Activated gamma-delta T cell treated with anti-CD3 and anti-CD28 coated beads, Interleukin-2, amount 50 U/mL, for 16 hours (primary cell): ENCODE results near the gene SETD3.

ENCODE experiments used
- DNase-seq: peaks from one replicate; pipeline ENCODE4 v3.0.0-alpha.2; 2020; ENCODE audit warnings: low read depth

The SETD3 gene

DNA sequence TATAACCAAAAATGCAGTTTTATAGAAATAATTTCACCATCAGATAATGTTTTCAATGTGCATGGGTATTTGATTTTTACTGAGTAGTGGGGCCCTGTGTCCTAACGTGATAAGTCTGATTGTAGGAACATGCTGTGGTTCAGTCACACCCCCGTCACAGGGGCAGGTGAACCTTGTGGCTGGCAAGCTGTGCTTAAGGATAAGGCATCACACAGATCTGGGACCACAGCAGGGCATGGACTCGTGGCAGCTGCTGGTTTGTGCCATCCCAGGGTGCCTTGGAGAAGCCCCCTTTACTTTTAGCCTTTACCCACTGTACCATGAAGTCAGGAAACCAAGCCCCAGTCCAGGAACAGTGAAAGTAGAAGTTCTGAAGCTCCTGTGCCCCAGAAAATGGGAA, 17.2 kb upstream of the SETD3 start:
- no peak for DNase-seq

DNA sequence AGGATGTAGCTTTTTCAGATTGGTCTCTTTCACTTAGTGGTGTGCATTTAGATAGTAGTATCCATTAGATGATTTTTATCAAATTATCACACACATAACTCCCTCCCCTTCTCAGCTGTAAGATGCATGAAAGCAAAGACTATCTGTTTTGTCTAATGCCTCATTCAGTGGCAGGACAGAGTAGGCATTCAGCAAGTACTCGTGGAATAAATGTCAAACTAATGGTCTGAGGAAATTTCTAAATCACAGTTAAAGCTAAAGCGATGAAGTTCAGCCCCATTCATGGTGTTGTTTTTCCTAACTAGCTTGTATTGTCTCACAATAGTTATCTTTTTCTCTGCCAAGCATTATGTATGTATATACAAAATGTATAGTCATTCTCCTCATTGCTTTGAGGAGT, 16.7 kb upstream of the SETD3 start:
- no peak for DNase-seq

DNA sequence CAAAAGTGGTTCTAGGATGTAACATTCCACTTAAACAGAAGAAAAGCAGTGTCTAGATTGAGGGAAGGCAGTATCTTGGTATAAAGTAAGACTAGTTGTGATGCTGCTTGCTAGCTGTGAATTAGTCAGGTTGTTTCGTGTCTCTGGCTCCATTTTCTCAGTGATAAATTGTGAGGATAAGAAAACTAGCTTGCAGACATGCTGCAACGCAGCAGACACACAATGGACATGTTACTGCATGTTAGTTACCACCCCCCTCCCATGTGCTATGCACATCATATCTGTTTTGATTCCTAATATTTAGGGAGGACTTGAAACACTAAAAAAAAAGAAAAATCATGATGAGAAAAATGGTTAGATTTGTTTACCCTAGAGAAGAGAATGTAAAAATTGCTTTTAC, 3.4 kb upstream of the SETD3 start:
- DNase-seq, result no peak

DNA sequence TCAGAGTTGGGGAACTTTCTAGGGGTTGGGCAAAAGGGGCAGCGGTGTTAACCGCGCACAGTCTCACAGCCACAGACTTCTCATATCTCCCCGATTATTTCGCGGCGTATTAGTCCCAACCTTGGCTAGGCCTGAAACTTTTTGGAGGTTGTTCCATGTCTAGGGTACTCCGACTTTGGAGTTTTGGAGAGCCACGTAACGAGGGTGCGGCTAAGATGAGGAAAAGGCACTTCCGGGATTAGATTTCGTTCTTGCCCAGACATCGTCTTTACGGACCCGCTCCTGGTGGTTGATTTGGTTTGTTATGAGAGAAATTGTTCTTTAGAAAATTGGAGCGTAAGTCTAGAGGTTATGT, 1.1 kb upstream of the SETD3 start:
- DNase-seq, result no peak

DNA sequence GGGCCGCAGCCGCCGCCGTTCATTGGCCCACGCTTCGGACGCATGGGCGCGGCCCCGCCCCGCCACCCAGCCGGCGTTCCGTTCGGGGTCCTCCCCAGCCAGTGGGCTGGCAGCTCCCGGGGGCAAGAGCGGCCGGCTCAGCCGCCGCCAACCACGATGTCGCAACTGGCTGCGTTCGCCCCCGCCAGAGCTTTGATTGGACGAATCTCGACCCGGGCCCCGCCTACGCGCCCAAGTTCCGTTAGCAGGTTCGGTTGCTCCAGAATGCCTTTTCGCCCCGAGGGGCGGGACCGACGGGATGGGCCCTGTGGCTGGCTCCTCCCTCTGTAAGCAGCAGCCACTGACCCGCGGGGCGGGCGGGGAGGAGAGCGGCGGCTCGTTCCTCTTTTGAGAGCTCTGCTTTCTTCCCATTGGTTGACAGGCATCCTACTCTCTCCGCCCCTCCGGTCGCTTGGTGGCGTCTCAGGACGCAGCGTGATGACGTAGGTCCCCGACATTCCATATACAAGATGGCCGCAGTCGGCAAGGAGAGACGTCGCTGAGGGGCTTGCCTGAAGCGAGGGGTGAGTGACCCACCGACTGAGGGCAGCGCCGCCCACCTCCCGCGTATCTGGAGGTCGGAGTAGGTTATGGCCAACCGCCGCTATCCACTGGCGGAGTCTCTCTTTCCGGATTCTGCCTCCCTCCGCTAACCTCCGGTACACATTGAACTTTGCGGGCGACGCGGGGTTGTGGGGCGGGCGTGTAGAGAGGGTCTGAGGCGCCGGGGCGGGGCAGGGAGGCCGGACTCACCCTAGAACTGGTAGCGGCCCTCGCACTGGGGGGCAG, 472 bp upstream of the SETD3 start, which contains the start of gene CCNK:
Gene CCNK, plus strand, starts transcription at position 493 of the 828 bp plus-strand sequence. CDS start 11,269 bp downstream, outside the sequence.
- peak; percentile 100 for DNase-seq

DNA sequence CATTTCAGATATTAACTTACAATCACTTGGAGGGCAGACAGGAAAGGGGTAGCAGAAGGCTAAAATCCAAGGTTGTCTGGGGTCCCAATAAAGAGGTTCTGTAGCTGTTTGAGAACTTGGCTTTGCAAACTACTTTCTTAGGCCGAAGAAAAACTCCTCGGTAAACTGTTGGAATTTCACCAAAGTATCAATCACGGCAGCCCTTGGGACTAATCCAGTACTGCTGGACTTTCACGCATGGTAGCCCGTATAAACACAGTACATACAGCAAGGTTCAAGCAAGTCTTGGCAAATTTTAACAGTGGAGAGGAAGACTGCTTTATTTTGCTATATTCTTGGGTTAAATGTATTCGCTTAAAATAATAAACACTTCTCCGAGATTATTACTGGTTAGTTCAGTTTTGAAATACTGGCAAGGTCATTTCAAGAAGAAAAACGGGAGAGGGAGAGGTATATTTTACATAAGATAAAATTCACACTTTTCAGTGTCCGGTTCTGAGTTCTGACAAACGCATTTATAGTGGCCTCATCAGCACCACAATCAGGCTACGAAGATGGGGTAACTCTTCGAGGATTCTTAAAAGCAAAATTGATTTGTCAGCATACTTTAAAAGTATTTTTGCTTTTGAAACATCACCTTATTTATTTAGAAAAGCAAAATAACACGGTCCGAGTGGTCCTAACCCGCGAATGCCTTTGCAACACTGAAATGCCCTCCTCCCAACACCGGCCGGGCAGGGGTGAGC, 1.3 kb downstream of the SETD3 start:
- DNase-seq, result no peak

DNA sequence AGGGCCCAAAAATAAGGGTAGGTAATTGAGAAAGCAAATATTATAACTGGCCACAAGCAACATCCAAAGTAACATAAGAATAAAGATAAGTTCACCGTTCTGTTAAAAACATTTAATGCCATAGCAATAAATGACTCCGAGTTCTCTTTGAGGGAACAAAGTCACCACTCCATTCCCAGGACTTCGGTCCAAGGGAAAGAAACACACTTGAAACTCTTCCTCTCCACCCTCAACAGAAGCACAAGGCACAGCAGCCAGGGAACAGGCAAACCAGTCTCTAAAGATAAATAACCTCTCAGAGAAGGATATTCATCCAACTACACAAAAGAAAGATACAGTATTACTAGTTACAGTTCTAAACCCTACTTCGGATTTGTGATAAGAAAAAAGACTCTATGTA, 2.5 kb downstream of the SETD3 start:
- DNase-seq, result no peak

DNA sequence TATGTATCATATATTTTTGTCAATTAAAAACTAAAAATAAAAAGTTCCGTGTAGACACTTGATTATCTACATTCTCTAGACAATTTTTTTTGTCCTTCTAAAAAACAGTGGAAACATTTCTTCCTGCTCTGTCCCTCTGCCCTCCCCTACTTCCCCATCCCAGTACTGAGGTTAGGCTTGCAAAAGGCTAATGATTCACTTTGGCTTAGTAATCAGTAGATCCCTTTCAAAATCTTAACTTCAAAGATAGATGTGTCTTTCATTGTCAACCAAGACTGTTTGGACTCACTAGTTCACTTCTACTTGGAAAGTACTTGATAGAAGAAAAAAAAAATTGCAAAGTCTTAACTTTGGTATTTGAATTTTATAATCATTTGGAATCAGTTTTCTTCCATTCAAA, 3.8 kb downstream of the SETD3 start:
- DNase-seq, result no peak

DNA sequence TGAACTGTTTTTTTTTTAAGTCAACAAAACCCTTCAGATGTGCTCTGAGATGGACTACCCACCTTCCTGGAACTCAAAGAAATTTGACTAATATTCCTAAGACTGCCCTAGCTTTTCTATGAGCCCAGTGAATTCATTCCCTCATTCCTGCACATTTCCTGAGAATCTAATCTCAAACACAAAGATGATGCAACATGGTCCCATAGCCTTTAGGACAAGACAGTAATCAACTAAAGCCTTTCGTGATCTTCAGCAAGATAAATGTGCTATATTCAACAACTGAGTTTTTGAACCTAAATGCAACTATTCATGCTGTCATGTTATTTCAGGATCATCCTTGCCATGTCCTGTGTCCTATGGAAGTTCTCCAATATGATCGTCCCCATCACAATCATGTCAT, 5.0 kb downstream of the SETD3 start:
- no peak for DNase-seq

DNA sequence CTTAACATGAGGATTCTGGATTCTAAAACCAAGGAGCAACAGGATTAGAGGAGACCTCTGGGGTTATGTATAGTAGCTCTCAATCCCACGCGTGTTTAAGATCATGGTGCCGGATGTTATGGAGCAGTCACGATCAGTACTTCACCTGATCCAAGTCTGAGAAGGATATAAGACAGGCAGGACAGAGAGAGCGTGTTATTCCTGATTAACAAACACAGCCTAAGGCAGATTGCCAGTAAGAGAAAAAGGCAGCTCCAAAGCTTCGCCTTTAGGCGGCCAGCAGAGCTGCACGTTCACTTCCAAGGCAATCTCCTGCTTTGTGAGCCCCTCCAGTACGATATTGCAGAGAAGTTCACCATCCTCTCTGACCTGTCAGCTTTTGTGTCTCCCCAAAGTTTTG, 5.5 kb downstream of the SETD3 start:
- DNase-seq, result no peak

DNA sequence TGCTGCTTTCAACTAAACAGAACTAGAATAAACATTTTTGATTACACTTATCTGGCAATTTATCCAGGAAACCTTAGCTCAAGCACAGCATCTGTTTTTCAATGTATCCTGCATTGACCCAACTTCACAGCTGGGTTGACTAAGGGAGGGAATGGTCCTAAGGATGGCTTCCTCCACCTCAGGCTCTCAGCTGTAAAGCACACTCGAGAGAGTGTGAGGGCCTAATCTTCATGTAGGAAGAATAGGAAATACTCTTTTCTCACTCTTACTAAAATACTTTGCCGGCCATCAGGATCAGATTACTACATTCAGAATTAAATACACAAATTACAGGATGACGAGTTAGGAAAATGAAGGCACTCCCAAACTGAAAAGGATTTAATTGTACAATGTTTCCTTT, 7.2 kb downstream of the SETD3 start:
- DNase-seq, result no peak

DNA sequence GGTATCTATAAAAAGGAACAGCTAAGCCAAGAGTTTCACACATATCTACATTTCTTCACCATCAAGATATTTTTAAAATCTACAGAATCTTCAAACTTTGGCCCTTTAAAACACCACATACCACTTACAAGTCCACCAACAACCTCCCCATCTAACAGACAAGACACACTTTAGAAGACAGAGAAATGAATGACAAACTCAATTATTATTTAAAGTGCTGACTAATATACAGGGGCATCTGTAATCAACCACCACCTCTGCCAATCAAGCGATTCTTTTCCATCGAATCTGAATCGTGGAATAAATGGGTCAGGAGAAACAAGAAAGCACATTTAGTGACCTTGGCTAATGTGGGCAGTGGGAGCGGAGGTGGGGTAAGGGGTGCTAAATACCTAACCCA, 7.7 kb downstream of the SETD3 start:
- no peak for DNase-seq

DNA sequence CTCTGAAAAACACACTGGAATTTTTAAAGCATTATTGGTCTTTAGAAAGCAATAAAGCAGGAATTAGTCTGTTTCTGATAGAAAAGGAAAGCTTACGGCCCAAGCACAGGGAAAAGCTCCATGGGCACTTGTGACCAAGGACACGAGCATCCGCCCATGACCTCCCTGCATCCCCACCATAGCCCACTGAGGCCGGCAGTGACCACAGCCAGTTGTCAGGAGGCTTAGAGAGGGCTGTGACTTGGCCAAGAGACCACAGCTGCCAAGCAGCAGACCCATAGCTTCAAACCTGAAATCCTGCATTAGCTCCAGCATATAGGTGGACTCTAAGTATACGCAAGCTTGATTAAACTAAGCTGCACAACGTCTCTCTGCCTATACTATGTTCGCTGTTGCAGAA, 8.9 kb downstream of the SETD3 start:
- no peak for DNase-seq

DNA sequence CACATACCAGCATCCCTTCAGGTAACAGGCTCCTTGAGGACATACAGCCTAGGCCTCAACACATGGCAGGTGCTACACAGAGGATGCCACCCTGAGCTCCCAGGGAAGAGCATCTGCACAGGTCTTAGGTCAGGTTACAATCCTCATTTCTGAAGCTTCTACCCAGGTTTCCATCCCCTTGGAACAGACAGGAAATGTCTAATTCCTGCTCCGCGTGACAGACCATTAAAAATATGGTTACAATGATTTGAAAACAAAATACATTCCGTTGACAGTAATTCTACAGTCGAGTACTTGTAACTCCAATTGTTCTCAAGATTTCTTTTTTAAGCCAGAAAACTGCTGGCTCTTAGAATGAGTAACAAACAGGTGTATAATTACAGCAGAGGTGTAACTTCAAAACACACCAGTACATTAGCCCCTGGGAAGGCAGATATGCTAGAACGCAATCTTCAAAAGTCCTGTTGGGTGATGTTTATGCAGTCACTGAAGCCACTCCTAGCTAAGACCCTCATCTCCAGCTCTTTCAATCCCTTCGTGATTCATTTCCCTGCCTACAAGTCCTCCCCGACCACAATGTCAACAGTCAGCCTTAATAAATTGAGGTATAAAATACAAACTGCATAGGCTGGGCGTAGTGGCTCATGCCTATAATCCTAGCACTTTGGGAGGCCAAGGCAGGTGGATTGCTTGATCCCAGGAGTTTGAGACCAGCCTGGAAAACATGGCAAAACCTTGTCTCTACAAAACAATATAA, 11.6 kb downstream of the SETD3 start:
- no peak for DNase-seq

DNA sequence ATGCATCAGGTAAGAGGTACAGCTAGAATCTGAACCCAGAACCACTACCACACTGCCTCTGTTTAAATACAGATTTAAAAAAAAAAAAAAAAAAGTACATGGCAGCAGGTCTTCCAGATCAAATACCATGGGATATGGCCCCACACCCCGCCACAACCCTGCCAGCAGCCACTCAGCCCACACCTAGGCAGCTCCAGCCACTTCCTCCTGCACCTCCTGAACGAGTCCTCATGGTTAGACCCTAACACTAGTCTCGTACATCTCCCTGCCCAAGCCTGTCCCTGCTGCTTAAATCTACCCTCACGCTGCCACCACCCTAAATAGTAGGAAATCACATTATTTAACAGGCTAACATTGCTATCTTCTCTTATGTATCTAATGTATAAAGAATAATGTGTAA, 12.6 kb downstream of the SETD3 start:
- no peak for DNase-seq

DNA sequence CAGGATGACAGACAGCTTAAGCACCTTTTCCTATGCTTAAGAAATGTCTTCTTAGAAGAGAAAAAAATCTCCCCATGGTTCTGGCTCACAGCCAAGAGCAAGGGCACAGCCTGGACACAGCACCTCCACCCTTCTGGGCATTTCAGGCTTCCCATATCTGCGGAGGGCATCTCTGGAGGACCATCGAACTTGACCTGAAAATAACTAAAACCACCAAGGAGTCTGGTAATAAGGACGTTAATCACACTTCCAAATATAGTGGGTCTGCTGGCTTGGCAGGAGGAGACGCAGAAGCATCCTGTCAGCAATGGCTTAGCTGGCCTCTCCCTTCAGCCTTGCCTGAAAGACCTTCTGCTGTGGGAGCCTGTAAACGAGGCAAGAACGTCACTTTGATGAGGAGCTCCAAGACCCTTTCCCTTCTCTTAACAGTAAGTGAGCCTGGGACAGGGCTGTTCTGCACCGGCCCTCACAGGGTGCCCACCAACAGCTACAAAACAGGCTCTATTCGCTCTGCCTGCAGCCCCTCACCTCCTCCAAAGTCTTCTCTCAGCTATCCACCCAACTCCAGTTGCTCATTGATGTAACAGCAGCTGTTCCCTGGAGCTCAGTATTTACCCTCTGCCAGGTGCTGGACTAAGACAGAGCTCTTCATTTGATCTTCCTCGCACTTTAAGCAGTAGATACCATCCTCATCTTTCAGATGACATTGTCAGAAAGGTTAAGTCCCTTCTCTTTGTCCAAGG, 13.2 kb downstream of the SETD3 start:
- no peak for DNase-seq

DNA sequence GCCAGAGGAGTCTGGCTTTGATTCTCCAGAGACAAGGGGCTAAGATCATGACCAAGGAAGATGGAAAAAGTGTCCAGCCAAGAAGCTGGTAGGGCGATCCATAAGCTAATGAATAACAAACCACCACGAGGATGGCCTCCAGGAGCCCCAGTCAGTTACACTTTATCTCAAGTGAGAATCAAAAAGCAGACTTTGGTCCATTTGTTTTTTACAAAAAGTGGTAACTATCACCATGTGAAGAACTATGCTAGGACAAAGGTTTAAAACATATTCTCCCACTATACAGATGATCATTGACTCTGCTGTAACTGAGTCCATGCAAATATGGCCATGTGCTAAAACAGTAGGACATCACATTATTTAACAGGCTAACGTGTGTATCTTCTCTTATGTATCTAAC, 13.9 kb downstream of the SETD3 start:
- DNase-seq, result no peak

DNA sequence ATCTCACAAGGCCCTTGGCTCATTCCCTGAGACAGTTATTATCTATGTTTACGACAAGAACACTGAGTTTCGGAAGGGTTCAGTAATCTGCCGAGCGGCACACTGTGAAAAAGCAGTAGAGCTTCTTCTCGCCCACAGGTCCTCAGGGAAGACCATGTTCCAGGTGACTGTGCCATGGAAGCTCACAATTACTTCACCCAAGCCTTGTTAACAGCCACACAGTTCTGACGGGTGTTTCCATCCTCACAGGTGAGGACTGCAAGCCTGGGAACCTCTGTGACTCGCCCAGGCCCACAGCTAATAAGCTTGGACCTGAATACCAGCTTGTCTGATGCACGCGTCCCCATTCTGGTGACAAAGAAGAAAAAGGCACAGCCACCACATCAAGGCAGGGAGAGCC, 15.4 kb downstream of the SETD3 start:
- DNase-seq, result no peak

DNA sequence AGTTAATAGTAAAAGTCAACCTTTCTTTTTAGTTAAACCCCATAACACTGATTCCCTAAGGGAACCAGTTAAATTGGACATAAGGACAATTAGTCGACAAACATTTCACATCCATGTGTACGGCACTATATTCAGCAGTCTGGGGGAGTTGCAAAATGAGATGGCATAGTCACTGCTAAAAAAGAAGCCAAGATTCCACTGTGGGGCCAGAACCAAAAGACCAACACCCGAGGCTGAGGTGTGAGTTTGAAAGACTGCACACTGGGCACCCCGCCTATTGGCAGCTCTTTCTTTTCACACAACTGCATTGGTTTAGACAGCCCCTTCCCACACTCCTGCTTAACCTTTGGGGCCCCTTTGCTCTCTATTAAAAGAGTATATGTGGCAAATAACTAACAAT, 16.7 kb downstream of the SETD3 start:
- no peak for DNase-seq

DNA sequence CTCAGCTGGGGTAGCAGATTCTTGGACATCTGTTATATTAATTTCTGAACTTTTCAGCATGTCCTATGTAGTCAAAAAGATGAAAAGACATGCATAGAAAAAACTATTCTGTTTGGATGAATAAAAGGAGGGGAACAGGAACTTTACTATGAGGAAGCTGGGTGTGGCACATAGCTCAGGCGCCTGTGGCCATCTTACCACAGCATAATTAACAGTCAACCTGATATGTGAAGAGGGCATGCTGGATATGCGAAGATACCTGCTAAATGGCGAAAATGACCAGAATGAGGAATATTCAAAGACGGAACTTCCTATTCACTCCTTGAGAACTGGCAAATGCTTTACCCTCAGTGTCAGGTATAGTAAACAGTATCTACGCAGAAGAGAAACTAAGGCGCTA, 18.4 kb downstream of the SETD3 start:
- no peak for DNase-seq

DNA sequence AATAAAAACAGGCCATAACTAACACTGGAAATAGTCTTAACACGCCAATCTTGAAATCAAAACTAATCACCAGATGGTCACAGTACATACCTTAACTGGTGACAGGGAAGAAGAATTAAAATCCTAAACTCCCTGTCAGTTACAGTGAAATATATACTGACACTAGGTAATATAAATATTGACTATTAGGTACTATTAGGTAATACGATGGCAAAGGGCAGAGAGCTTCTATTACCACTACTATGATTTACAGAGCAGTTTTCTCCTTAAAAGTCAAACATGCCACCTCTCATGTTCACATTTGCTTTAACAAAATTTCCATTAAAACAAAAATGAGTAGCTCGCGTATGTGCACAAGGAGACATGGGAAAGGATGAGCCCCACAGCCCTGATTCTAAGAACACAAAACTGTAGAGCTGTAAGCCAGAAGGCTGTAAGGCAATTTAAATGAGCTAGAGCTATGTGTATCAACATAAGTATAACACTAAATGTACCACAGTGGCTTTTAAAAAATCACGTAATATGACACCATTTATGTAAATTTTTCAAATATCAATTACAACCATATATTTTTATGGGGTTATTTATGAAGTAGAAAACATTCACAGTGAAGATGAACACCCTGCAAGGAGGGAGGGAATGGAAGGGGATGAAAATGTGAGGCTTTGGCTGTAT, 19.1 kb downstream of the SETD3 start:
- DNase-seq, result no peak

DNA sequence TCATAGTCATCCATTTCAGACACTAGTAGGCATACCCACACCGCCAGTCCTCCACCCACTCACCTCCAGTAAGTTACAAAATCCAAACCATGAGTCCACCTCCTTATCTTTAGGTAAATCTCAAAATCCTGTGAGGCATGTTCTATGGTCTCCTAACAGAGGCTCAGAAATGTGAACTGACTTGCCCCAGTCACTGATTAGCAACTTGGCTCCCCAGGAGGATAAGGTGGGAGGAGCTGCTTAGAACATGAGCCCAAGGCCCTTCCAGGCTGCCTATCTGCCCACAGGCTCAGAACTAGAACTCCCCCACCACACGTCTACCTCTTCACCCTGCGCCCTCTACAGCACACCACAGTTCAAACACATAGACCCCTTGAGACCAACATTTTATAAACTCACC, 19.9 kb downstream of the SETD3 start:
- DNase-seq, result no peak
